NB4 (cell line): Measurements from ENCODE around the gene INPP5A.

Experiments
- CTCF ChIP-seq: IDR thresholded peaks from one replicate; pipeline ENCODE4 v1.5.1; 2012; ENCODE audit warnings: low read depth, low read length
- MAX ChIP-seq: IDR thresholded peaks from 2 replicates; pipeline ENCODE4 v1.6.1; 2011; ENCODE audit warnings: low read depth, low read length
- MYC ChIP-seq: IDR thresholded peaks from 2 replicates; pipeline ENCODE4 v1.6.1; 2011; ENCODE audit warnings: low read depth, low read length
- POLR2A ChIP-seq: IDR thresholded peaks from 2 replicates; pipeline ENCODE4 v1.6.1; 2011; ENCODE audit warnings: mild to moderate bottlenecking; ENCODE audit not compliant: insufficient read length; ENCODE audit errors: extremely low read depth

- TF ChIP-seq CTCF, result no peak
- no peak for TF ChIP-seq MAX
- no peak for TF ChIP-seq POLR2A
- no peak for TF ChIP-seq MYC
These were observed 45.9 kb downstream of the INPP5A start for GRCh38 chr10:132583456-132583855.
